CD4-positive, alpha-beta T cell treated with Interleukin-6 at 100 ng/mL for 8 hours (primary cell): ENCODE data around the gene EXOC6B.

Source experiments
- DNase-seq: peaks from one replicate; pipeline ENCODE4 v3.0.0-alpha.2; 2020; ENCODE audit warnings: mixed read lengths, low spot score

The EXOC6B gene

GRCh38 chr2:72828840-72829507 lies 3.1 kb upstream of the EXOC6B start:
- no peak for DNase-seq

DNA sequence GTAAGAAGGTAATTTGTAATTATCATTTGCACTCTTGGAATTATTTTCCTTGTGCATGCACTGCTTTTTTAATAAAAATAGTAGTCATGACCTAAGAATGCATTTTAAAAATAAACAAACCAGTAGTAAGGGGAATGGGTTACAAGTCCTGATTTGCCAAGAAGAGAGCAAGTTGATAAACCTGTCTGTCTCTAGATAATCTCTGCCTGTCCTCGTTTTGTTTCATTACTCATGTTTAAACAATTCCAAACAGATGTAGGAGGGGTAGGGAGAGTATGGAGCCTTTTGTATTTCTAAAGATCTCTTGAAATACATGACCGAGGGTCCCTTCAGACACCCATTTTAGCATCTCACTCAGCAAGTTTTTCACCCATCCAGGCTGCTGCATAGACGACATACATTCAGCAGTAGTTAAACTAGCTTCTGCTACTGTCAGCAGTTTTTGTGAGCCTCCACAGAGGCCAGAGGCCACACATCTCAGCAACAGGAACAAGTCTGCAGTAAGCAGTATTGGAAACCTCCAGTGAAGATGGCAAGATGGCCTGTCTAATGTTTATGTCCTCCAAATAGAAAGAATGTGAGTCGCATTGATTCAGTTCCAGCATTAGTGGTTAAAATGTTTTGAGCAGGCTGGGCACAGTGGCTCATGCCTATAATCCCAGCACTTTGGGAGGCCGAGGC lies 2.3 kb upstream of the EXOC6B start:
- DNase-seq = no peak

DNA sequence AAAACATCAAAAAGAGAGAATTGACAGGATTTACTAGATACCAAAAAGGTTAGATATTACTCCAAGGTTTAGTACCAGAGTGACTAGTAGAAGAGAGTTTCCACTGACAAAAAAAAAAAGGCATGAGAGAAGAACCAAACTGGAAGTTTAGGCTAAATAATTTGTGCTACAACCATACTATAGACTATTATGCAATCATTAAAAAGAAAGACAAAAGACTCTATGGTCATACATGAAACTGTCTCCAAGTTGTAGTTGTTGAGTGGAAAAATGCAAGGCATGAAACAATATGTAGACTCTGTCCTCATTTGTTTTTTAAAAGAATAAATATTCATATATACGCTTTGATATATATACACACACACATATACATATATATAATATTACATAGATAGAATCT lies 1.7 kb upstream of the EXOC6B start:
- no peak for DNase-seq

DNA sequence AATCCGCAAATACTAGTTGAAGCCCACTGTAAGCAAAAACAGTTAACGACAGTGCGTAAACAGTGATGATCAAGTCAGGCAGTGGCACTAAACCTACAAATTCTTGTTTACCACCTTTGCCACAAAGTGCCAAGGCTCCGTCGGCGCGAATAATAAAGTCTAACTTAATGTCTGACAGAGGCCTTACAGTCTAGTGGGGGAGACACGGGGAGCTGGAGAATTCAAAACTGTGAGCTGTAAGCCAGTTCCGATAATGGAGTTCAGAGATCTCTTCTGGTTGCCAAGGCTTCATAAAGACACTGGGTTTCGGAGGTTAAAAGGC lies 284 bp upstream of the EXOC6B start:
- DNase-seq = no peak

DNA sequence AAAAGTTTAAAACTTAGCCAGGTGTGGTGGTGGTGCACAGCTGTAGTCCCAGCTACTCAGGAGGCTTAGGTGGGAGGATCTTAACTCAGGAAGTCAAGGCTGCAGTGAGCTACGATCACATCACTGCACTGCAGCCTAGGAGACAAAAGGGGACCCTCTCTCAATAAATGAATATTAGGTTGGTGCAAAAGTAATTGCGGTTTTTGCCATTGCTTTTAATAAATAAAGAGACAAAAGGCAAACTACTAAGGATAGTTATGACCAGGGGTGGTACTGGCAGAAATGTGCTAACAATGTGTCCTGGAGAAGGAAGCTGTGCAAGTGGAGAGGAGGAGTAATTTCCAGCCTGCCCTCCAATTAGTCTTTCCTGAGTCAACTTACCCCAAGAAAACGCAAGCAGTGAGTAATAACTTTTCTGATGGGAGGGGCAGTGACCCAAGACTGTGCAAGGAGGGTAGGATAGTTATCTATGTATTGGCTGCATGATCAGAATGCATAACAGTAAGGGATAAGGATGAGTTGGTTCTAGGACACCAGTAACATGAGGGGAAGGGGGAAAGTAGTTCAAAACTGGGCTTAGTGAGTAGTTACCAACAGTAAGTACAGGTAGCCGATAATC lies 1.5 kb downstream of the EXOC6B start:
- DNase-seq = no peak

GRCh38 chr2:72822794-72823193 lies 3.0 kb downstream of the EXOC6B start:
- no peak for DNase-seq

DNA sequence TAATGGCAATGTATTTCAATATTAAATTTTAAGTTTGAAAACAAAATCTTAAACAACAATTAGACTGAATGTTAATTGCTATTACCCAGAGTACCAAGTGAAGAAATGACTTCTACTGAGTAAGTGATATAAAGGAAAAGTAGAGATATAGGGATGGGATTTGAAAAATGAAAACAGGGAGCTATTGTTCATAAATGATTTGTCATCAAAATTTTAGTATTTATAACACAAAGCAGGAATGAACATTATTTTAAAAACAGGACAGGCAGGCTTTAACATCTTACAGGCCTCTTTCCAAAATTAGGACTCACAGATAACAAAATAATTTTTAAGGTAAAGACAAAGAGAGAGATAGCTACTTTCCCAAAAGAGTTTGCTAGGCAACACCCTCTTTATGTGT lies 3.9 kb downstream of the EXOC6B start:
- no peak for DNase-seq

DNA sequence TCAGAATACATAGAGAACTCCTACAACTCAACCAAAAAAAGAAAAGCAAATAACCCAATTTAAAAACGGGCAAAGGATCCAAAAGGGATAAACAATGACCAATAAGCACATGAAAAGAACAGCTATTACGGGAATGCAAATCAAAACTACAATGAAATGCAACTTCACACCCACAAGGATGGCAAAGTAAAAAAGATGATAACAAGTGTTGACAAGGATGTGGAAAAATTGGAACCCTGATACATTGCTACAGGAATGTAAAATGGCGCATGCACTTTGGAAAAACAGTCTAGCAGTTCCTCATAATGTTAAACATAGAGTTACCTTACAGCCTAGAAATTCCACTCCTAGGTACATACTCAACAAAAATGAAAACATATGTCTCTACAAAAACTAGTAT lies 4.7 kb downstream of the EXOC6B start:
- no peak for DNase-seq

- no peak for DNase-seq
Observed at GRCh38 chr2:72819501-72819900, 6.3 kb downstream of the EXOC6B start.

GRCh38 chr2:72815655-72816278 lies 10.1 kb downstream of the EXOC6B start:
- no peak for DNase-seq

GRCh38 chr2:72813841-72814240 lies 12.0 kb downstream of the EXOC6B start:
- DNase-seq = no peak

- DNase-seq = no peak
Observed at GRCh38 chr2:72810165-72810564, 15.7 kb downstream of the EXOC6B start.

- no peak for DNase-seq
Observed at GRCh38 chr2:72809095-72809494, 16.7 kb downstream of the EXOC6B start.

GRCh38 chr2:72806280-72806945 lies 19.4 kb downstream of the EXOC6B start:
- no peak for DNase-seq

DNA sequence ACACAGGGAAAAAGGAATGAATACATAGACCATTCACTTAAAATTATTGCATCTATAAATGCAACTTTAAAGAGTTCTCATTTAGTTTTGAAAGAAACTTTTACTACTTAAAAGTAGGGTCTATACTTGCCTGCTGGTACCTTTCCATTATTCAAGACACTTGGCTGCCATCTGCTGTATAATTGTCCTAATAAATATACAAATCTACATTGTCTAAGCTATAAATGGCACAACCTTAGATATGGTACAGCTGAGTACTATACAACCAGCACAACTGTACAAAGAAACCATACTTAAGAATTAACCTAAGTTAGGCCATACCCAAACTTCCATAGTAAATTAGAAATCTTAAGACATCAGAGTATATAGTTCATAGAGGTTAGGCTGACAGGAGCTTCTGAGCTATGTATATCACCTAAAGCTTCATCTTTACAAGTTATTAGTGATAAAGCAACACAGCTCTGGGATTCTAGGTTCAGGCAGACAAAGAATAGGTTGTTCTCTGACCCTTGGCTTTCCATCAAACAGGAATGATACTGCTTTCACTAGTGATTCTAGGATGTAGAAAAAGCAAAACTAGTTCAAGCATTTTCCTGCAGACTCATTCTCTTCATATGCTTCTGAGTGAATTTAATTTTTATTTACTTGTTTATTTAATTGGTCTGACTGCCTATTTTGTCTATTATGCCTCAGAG lies 22.1 kb downstream of the EXOC6B start:
- DNase-seq = no peak

DNA sequence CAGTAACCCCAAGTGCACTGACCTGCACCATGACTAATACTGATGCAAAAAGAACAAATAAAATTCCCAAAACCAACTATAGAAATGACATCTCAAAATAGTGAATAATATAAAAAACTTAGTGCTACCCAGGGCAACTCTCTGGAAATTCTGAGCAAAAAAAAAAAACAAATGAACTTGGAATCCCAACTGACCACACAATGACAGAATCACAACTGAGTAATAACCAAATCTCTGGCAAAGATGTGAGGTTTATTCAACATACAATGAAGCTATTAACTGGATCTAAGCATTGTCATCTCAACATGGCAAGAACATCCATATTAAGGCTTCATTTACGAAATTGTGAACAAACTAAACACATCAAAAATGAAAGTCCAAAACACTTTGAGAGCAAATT lies 22.7 kb downstream of the EXOC6B start:
- DNase-seq = no peak

DNA sequence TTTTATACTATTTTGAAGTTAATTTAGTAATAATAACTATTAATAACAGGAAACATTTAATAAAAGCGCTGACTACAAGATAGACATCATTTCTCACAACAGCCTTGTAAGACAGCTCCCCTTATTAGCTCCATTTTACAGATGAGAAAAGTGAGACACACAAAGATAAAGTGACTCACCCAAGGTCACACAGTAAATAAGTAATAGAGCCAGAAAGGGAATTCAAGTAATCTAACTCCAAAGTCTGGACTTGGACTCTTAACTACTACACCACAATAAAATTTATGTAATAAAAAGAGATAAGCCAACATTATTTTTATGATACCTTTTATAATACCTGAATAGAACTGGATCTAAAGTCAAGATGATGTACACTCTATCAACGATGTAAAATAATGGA lies 25.3 kb downstream of the EXOC6B start:
- DNase-seq = no peak

DNA sequence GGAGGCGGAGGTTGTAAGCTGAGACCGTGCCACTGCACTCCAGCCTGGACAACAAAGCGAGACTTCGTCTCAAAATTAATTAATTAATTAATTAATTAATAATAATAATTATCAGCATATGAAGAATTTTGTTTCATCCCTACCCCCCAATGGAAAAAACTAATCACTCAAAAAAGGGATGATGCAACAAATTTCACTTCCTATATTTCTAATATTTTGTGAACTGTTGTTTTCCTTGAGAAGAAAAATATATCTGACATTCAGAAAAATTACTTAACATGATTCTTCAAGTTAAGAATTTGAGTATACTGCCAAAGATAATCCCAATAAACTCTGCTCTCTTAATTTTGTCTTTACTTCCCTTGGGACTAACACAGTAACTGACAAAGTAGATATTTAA lies 28.1 kb downstream of the EXOC6B start:
- DNase-seq = no peak

DNA sequence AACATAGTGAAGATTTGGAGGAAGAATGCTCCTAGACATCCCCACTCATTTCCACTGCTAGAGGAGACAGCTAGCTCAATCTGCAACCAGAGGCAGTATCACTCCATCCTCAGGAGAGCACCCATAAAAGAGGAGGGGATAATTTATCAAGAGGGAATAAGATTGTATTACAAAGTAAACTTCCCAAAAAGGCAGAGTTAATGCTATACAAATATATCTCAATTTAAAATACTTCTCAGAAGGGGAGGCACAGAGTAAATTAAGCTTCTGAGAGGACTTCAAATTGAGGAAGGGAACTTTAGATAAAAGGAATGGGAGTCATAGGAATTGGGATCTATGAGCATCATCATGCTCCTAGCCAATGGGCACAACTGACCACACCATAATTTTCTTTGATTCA lies 29.1 kb downstream of the EXOC6B start:
- DNase-seq = no peak

- no peak for DNase-seq
Observed at GRCh38 chr2:72794572-72794971, 31.3 kb downstream of the EXOC6B start.

DNA sequence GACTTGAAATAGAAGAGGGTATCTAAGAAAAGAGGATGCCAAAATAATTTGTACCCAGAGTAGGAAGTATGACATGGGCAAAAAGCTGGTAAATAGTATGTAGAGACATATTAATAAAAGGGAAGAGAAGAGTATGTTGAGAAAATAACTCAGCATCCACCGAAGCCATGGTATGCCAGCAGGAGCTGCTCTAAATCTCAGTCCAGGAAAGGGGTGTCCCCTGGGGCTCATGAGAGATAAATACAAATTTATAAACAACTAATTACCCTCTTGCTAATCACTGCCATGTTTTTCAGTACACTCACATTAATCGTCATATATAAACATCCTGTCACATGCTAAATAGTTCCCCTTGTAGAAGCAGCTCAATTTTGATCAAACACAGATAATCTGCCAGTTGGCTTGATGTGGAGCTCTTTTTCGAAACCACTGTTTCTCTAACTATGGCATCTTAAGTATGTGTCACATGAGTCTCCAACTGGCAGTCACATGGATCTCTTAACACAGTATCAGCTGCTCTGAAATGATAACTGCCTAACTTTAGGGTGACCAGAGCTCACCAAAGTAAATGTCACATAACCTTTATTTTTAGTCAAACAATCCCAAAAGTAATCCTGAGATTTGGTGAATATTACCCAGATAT lies 31.9 kb downstream of the EXOC6B start:
- no peak for DNase-seq

- no peak for DNase-seq
Observed at GRCh38 chr2:72789241-72789640, 36.6 kb downstream of the EXOC6B start.
